ENCODE results near the gene STK32B. TPM values are rescaled to one million over a fixed set of nuclear protein-coding genes. Genes with fewer than 3 reads are reported as not detected.

Gene STK32B
- total and polyA plus RNA-seq, 12 donors, result 0.16 to 6.8 (median 0.52) TPM

DNA sequence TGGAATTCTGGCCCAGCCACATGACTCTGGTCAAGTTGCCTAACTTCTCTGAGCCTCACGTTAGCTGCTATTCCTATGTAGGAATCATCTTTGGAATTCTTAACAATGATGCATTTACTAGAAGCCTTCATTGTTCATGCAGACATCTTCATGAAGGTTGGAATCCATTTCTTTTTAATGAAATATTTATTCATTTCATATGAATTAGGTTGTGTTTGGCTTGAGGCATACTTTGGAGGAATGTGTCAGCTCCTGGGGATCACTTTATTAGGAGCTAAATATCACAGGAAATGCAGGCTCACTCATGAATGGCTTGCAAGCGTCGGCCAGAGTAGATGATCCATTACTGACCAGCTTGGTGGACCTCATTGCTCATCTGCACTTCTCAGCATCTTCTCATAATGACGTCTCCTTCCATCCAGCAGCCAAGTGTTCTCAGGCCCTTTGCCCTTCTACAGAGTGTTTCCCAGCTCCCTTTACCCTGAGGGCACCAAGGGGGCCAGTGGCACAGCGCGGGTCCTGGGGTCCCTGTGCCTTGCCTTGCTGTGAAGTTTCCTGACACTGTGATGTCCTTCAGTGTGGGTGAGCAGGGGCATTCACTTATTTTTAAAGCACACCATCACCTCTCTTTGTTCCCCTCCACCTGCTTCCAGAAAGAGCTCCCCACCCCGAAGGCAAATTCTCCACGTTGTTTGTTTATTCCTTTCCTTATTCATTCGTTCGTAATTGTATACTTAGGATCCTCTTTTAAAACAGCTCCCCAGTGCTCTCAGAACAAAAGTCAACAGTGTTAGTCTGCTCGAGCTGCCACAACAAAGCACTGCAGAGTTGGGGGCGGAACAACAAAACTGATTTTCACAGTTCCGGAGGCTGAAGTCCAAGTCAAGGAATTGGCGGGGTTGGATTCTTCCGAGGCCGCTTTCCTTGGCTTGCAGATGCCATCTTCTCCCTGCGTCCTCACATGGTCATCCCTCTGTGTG lies 106.8 kb downstream of the STK32B start:
- 73 to 80% (median 73%) methylated on average over 14 to 17 of the region's 17 CpGs for WGBS, 4 donors
- no peaks in the 10 kb centered on the region for H3K4me1 ChIP-seq (replicated peaks in 1 of 2)
- H3K36me3 ChIP-seq (replicated peaks in 1 of 2), result no peaks in the 10 kb centered on the region
- DNase-seq, result no peak
- no peaks in the 10 kb centered on the region for H3K27me3 ChIP-seq
- no peak overlapping the region for H3K27ac ChIP-seq
- TF ChIP-seq POLR2A (IDR thresholded peaks at IDR 0.05), result no peak
- TF ChIP-seq, protein P1, sequence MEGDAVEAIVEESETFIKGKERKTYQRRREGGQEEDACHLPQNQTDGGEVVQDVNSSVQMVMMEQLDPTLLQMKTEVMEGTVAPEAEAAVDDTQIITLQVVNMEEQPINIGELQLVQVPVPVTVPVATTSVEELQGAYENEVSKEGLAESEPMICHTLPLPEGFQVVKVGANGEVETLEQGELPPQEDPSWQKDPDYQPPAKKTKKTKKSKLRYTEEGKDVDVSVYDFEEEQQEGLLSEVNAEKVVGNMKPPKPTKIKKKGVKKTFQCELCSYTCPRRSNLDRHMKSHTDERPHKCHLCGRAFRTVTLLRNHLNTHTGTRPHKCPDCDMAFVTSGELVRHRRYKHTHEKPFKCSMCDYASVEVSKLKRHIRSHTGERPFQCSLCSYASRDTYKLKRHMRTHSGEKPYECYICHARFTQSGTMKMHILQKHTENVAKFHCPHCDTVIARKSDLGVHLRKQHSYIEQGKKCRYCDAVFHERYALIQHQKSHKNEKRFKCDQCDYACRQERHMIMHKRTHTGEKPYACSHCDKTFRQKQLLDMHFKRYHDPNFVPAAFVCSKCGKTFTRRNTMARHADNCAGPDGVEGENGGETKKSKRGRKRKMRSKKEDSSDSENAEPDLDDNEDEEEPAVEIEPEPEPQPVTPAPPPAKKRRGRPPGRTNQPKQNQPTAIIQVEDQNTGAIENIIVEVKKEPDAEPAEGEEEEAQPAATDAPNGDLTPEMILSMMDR (IDR thresholded peaks at IDR 0.05), result no peak
- no peak overlapping the region for H3K4me3 ChIP-seq
- intact Hi-C loops (cut with DNase I), result no loop called here
- no peaks in the 10 kb centered on the region for H3K9me3 ChIP-seq (replicated peaks in 1 of 3)

DNA sequence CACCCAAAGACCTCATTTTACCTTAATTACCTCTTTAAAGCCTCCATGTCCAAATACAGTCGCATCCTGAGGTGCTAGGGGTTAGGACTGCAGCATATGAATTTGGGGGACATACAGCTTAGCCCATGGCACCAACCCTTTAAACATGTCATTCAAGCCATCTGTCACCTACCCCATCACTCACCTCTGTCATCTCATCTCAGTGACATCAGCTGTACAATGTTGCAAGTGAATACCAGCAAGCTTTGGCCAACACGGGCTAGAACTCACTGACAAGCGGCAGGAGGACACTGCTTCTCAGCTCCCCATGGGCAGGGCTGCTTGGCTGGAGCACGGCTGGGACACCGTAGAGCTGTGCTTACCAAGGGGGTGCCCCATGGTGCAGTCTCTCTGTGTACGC lies 107.5 kb downstream of the STK32B start:
- Histone ChIP-seq H3K9me3 (replicated peaks in 1 of 3) (no peaks in the 10 kb centered on the region), H3K4me1 (replicated peaks in 1 of 2) (no peaks in the 10 kb centered on the region), H3K27ac (no peak overlapping the region), H3K4me3 (no peak overlapping the region), H3K27me3 (no peaks in the 10 kb centered on the region), H3K36me3 (replicated peaks in 1 of 2) (no peaks in the 10 kb centered on the region)
- no peak for DNase-seq
- WGBS, 4 donors, result 87 to 95% (median 88%) methylated on average over 2 to 6 of the region's 6 CpGs
- TF ChIP-seq POLR2A (IDR thresholded peaks at IDR 0.05), result no peak
- TF ChIP-seq, protein P1 (IDR thresholded peaks at IDR 0.05), result no peak
- intact Hi-C loops (cut with DNase I), result no loop called here

DNA sequence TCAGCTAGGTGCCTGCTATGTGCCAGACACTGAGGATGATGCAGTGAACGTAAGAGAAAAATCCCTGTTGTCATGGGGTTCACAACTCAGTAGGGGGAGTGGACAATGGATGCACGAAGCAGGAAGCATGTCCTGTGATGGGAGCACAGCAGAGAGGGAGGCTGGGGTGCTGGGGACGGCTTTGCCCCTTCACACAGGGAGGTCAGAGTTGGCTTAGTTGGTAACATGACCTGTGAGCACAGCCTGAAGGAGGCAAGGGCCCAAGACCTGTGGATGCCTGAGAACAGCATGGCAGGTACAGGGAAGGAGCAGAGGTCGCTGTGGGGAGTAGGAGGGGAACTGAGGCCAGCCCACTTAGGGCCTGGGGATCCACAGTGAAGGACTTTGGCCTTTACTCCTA lies 109.4 kb downstream of the STK32B start:
- Histone ChIP-seq H3K4me3 (no peak overlapping the region), H3K27ac (no peak overlapping the region), H3K27me3 (no peaks in the 10 kb centered on the region), H3K4me1 (replicated peaks in 1 of 2) (no peaks in the 10 kb centered on the region), H3K36me3 (replicated peaks in 1 of 2) (no peaks in the 10 kb centered on the region), H3K9me3 (replicated peaks in 1 of 3) (no peaks in the 10 kb centered on the region)
- intact Hi-C loops (cut with DNase I), result no loop called here
- WGBS, 4 donors, result 61 to 82% (median 79%) methylated on average over 4 of the region's 4 CpGs
- DNase-seq, result no peak
- TF ChIP-seq, protein P1 (IDR thresholded peaks at IDR 0.05), result no peak
- TF ChIP-seq POLR2A (IDR thresholded peaks at IDR 0.05), result no peak

- no peak for DNase-seq
- WGBS, 4 donors, result 51 to 58% (median 55%) methylated on average over 5 to 6 of the region's 6 CpGs
Observed at GRCh38 chr4:5162909-5163508, 111.7 kb downstream of the STK32B start.

More at GRCh38 chr4:5162909-5163508, 111.7 kb downstream of the STK32B start:
- H3K27me3 ChIP-seq, result no peaks in the 10 kb centered on the region
- no peaks in the 10 kb centered on the region for H3K9me3 ChIP-seq (replicated peaks in 1 of 3)
- H3K27ac ChIP-seq, result no peak overlapping the region
- H3K4me1 ChIP-seq (replicated peaks in 1 of 2), result no peaks in the 10 kb centered on the region
- intact Hi-C loops (cut with DNase I), result no loop called here
- H3K36me3 ChIP-seq (replicated peaks in 1 of 2), result no peaks in the 10 kb centered on the region
- H3K4me3 ChIP-seq, result no peak overlapping the region
- no peak for TF ChIP-seq POLR2A (IDR thresholded peaks at IDR 0.05)
- TF ChIP-seq, protein P1 (IDR thresholded peaks at IDR 0.05), result no peak
